GM23338 (cell line): ENCODE data around the gene SMARCC1. TPM values are rescaled to one million over a fixed set of nuclear protein-coding genes. Genes with fewer than 3 reads are reported as not detected.
"Not testable (repeated sequence)": the region's sequence is repeated elsewhere in the genome, so short reads cannot be mapped to it uniquely, and the experiment has no call there.

Experiments
- ATAC-seq: fragments of 200-7000 bp; cut with Tn5 transposase; 3 replicates; pipeline ENCODE4 v1.9.1; 2020
- DNase-seq: peaks from one replicate; pipeline ENCODE4 v3.0.0-alpha.2; 2015; ENCODE audit warnings: low spot score
- H2AFZ ChIP-seq: fragments of 200-600 bp; sonication (generic); 2 replicates; pipeline ENCODE4 v1.8.0; 2016; ENCODE audit warnings: antibody characterized with exemption, mild to moderate bottlenecking, moderate library complexity
- H3F3A ChIP-seq: fragments of 200-600 bp; sonication (generic); replicated peaks from 2 replicates; pipeline ENCODE4 v1.8.0; 2017; ENCODE audit warnings: antibody characterized with exemption, mixed run types, low read depth
- H3K27ac ChIP-seq: fragments of 200-600 bp; sonication (generic); 2 replicates; pipeline ENCODE4 v1.6.1; 2016; ENCODE audit warnings: low read depth
- H3K27me3 ChIP-seq: fragments of 200-600 bp; sonication (generic); 2 replicates; pipeline ENCODE4 v1.8.0; 2016; ENCODE audit warnings: mild to moderate bottlenecking, mixed run types, moderate library complexity; ENCODE audit not compliant: insufficient read depth
- H3K36me3 ChIP-seq: fragments of 200-600 bp; sonication (generic); 2 replicates; pipeline ENCODE4 v1.8.0; 2016; ENCODE audit warnings: mild to moderate bottlenecking; ENCODE audit not compliant: insufficient read depth
- H3K4me1 ChIP-seq: fragments of 200-600 bp; sonication (generic); 2 replicates; pipeline ENCODE4 v1.8.0; 2016; ENCODE audit warnings: mild to moderate bottlenecking, moderate library complexity; ENCODE audit not compliant: insufficient read depth
- H3K4me2 ChIP-seq: fragments of 200-600 bp; sonication (generic); 2 replicates; pipeline ENCODE4 v1.7.1; 2017; ENCODE audit warnings: mixed run types
- H3K4me3 ChIP-seq: fragments of 200-600 bp; sonication (generic); 2 replicates; pipeline ENCODE4 v1.6.1; 2016; ENCODE audit warnings: mixed run types
- H3K79me2 ChIP-seq: fragments of 200-600 bp; sonication (generic); replicated peaks from 2 replicates; pipeline ENCODE4 v1.8.0; 2017; ENCODE audit warnings: mild to moderate bottlenecking; ENCODE audit not compliant: insufficient read depth
- H3K9me2 ChIP-seq: fragments of 200-600 bp; sonication (generic); 2 replicates; pipeline ENCODE4 v1.8.0; 2017; ENCODE audit not compliant: insufficient read depth
- H4K20me1 ChIP-seq: fragments of 200-600 bp; sonication (generic); replicated peaks from 2 replicates; pipeline ENCODE4 v1.8.0; 2017; ENCODE audit warnings: mild to moderate bottlenecking; ENCODE audit not compliant: insufficient read depth
- H3K27ac Mint-ChIP-seq: 2 replicates; pipeline ENCODE4 v1.8.0; 2020; ENCODE audit warnings: inconsistent platforms, mild to moderate bottlenecking, moderate library complexity, mixed read lengths
- H3K27me3 Mint-ChIP-seq: 3 replicates; pipeline ENCODE4 v1.8.0; 2022; ENCODE audit warnings: low read depth, mild to moderate bottlenecking, moderate library complexity, mixed read lengths, inconsistent platforms; ENCODE audit not compliant: insufficient read depth, poor library complexity
- H3K36me3 Mint-ChIP-seq: 3 replicates; pipeline ENCODE4 v1.8.0; 2021; ENCODE audit warnings: low read depth, mild to moderate bottlenecking, inconsistent platforms, moderate library complexity, mixed read lengths
- H3K4me1 Mint-ChIP-seq: 3 replicates; pipeline ENCODE4 v1.8.0; 2020; ENCODE audit warnings: mild to moderate bottlenecking, inconsistent platforms, mixed read lengths
- H3K4me3 Mint-ChIP-seq: 3 replicates; pipeline ENCODE4 v1.8.0; 2021; ENCODE audit warnings: moderate library complexity, mild to moderate bottlenecking, inconsistent platforms, mixed read lengths
- H3K9me3 Mint-ChIP-seq: 3 replicates; pipeline ENCODE4 v1.8.0; 2020; ENCODE audit warnings: moderate library complexity, mild to moderate bottlenecking, inconsistent platforms, mixed read lengths
- CREB1 ChIP-seq: fragments of 250-450 bp; sonication (Bioruptor Pico); IDR thresholded peaks from 2 replicates; pipeline ENCODE4 v1.5.0; 2020; ENCODE audit warnings: low read depth, mild to moderate bottlenecking, moderate library complexity
- CTCF ChIP-seq, 2 experiments: fragments of 200-600 bp in 1 of 2; sonication (generic) in 1 of 2; conservative IDR thresholded peaks; 2 replicates each; pipeline versions ENCODE4 v1.5.1 to v1.6.1; 2016 to 2017; ENCODE audit warnings: antibody characterized with exemption in 2 of 2, low read depth in 2 of 2, mild to moderate bottlenecking in 2 of 2, moderate library complexity in 1 of 2
- ETS1 ChIP-seq: IDR thresholded peaks from 2 replicates; pipeline ENCODE4 v1.6.1; 2016; ENCODE audit warnings: antibody characterized with exemption
- EZH2 ChIP-seq: fragments of 200-600 bp; sonication (generic); IDR thresholded peaks from one replicate; pipeline ENCODE4 v1.8.0; 2017; ENCODE audit warnings: antibody characterized with exemption, mild to moderate bottlenecking, low read depth; ENCODE audit not compliant: unreplicated experiment
- EZH2phosphoT487 ChIP-seq: fragments of 200-600 bp; sonication (generic); IDR thresholded peaks from one replicate; pipeline ENCODE4 v1.8.1; 2018; ENCODE audit warnings: antibody characterized with exemption; ENCODE audit not compliant: unreplicated experiment
- NANOG ChIP-seq: IDR thresholded peaks from 2 replicates; pipeline ENCODE4 v1.6.1; 2016; ENCODE audit warnings: antibody characterized with exemption, borderline replicate concordance
- POLR2AphosphoS5 ChIP-seq: IDR thresholded peaks from 2 replicates; pipeline ENCODE4 v1.6.1; 2016; ENCODE audit warnings: antibody characterized with exemption, low read depth
- STAT1 ChIP-seq: IDR thresholded peaks from one replicate; pipeline ENCODE4 v1.6.1; 2016; ENCODE audit warnings: antibody characterized with exemption; ENCODE audit not compliant: unreplicated experiment
- ZNF114 ChIP-seq: fragments of 250-450 bp; sonication (Bioruptor Pico); IDR thresholded peaks from 2 replicates; pipeline ENCODE4 v1.5.0; 2020; ENCODE audit warnings: mild to moderate bottlenecking, moderate library complexity
- ZNF331 ChIP-seq: fragments of 250-450 bp; sonication (Bioruptor Pico); IDR thresholded peaks from 2 replicates; pipeline ENCODE4 v1.5.0; 2020; ENCODE audit warnings: low read depth, mild to moderate bottlenecking, moderate library complexity
- ZNF462 ChIP-seq: fragments of 250-450 bp; sonication (Bioruptor Pico); IDR thresholded peaks from 2 replicates; pipeline ENCODE4 v1.5.0; 2020; ENCODE audit warnings: mild to moderate bottlenecking, moderate library complexity
- polyA plus RNA-seq: library from polyadenylated mRNA; unstranded; fragments of >200 nt; fragmentation: Nextera tagmentation; extraction: Ambion mirVana; gene quantifications from 2 replicates; pipeline ENCODE4 v1.2.1, GENCODE V29; 2016
- total RNA-seq: library from RNA; depleted of rRNA; stranded (reverse); fragments of >200 nt; shearing (Covaris generic); gene quantifications from 2 replicates; pipeline ENCODE4 v1.2.3, GENCODE V29; 2014

SMARCC1 gene
- total and polyA plus RNA-seq, 2 experiments from 2014 or later, result 105 to 171 TPM

- not testable (repeated sequence) for H3K27me3 ChIP-seq, H3K9me3 Mint-ChIP-seq, H3K4me3 Mint-ChIP-seq, H3K9me2 ChIP-seq, H3K36me3 ChIP-seq, H3K4me3 ChIP-seq, H3K27me3 Mint-ChIP-seq, H3K4me2 ChIP-seq, DNase-seq, H3K27ac Mint-ChIP-seq, ATAC-seq, H2AFZ ChIP-seq, H3K4me1 ChIP-seq, H3K4me1 Mint-ChIP-seq, H3K27ac ChIP-seq
- Histone ChIP-seq H3F3A (peaks cover 11% of the 10 kb centered on the region), H3K79me2 (peaks cover 100% of the 10 kb centered on the region), H4K20me1 (peaks cover 76% of the 10 kb centered on the region)
- peaks cover 42% of the 10 kb centered on the region for H3K36me3 Mint-ChIP-seq
Measured at GRCh38 chr3:47750811-47751354, 30.8 kb downstream of the SMARCC1 start.

- Mint-ChIP-seq H3K9me3 (no peaks in the 10 kb centered on the region), H3K4me1 (no peaks in the 10 kb centered on the region; the same call in 2 of the 3 replicates), H3K27me3 (no peaks in the 10 kb centered on the region), H3K27ac (no peak overlapping the region), H3K36me3 (peaks cover 60% of the 10 kb centered on the region), H3K4me3 (no peak overlapping the region)
- ATAC-seq (no peak), DNase-seq (no peak)
- no peak overlapping the region for H2AFZ ChIP-seq
- no peak overlapping the region for H3K4me2 ChIP-seq
- H3K27me3 ChIP-seq, result no peaks in the 10 kb centered on the region
- H3K4me1 ChIP-seq, result no peaks in the 10 kb centered on the region
- peaks cover 80% of the 10 kb centered on the region for H4K20me1 ChIP-seq
- peaks cover 28% of the 10 kb centered on the region for H3F3A ChIP-seq
- H3K9me2 ChIP-seq, result no peaks in the 10 kb centered on the region
- H3K79me2 ChIP-seq, result peaks cover 100% of the 10 kb centered on the region
- no peak overlapping the region for H3K4me3 ChIP-seq
- H3K36me3 ChIP-seq, result peaks cover 16% of the 10 kb centered on the region
- H3K27ac ChIP-seq, result no peak overlapping the region; the same call in 1 of the 2 replicates
- TF ChIP-seq EZH2phosphoT487 (no peak), POLR2AphosphoS5 (no peak), CREB1 (CRISPR knock-in tag) (no peak), ZNF114 (no peak), NANOG (no peak), ZNF462 (CRISPR knock-in tag) (no peak), STAT1 (no peak), ETS1 (no peak), ZNF331 (CRISPR knock-in tag) (no peak), CTCF (conservative IDR thresholded peaks at IDR 0.05; ENCODE audit: low read depth in 2 of 2) (no peak), EZH2 (no peak)
Measured at GRCh38 chr3:47747558-47747957, 34.1 kb downstream of the SMARCC1 start.
